Endometrial microvascular endothelial cells (primary cell): ENCODE data around the gene PCNT. TPM values are rescaled to one million over a fixed set of nuclear protein-coding genes. Genes with fewer than 3 reads are reported as not detected.

Experiments
- in situ Hi-C: cut with HindIII; loops from 2 replicates; pipeline ENCODE4 v1.10.0; 2017; ENCODE audit warnings: low sequenced_read_pairs, low pct_unique_long_range_greater_than_20kb; ENCODE audit errors: inconsistent ontology term
- total RNA-seq: library from RNA; depleted of rRNA; stranded (reverse); fragments of >200 nt; gene quantifications from one replicate; pipeline ENCODE4 v1.2.3, GENCODE V29; 2015; ENCODE audit errors: inconsistent ontology term

PCNT gene
- total RNA-seq, 1 donor from 2014 or later: 17.8 TPM

DNA sequence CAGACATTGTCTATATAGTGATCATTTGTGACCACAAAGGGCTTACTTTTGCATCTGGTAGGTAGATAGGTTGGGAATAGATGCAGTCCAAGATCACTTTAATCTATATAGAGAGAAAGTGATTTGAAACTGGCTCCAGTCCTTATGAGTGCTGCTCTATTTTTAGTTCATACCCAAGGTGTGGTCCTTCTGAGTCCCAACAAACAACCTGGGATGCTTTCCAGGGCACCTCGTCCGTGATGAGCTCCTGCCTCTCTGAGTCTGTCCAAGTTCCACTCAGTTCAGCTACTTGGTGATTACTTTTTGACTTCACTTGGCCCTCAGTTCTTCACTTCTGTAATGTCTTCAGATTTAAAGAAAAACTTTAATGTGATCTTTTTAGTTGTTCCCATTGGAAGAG is 155.0 kb downstream of the PCNT start:
- in situ Hi-C loops: no loop called here

DNA sequence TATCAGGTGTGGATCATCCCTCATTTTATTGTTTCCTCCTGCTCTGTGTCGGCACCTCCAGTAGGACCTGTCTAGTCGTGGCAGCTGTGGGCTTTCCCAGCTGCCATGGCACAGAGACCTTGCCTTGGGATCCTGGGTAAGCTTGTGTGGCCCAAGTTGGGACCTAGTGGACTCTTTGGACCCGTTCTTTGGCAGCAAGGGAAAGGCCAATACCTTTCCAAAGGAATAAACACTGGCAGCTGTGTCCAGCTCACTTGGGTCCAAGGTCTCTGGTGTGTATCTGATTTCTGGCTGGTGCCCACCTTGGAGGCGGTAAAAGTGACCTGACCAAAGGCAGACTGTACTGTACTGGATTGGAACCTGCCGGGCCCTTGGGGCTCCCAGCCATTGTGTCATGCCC is 156.5 kb downstream of the PCNT start:
- in situ Hi-C loops: no loop called here

DNA sequence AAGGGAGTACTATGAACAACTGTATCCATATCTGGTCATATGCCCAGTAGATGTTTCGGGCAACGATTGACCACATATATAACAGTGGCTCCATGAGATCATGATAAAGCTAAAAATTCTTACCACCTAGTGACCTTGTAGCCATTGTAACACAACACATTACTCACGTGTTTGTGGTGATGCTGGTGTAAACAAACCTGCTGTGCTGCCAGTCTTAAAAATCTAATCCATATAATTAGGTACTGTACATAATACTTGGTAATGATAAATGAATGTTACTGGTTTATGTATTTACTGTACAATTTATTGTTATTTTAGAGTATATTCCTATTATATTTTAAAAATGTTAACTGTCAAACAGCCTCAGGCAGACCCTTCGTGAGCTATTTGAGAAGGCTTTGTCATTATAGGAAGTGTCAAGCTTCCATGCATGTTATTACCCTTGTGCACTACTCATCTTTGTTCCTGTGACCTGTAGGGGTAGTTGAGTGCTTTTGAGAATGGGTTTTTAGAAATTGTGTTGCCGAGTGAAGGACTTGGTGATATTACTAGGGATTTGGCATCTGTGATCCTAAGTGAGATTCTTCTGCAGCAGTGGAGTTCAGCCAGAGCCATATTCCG is 158.4 kb downstream of the PCNT start:
- in situ Hi-C loops: no loop called here

DNA sequence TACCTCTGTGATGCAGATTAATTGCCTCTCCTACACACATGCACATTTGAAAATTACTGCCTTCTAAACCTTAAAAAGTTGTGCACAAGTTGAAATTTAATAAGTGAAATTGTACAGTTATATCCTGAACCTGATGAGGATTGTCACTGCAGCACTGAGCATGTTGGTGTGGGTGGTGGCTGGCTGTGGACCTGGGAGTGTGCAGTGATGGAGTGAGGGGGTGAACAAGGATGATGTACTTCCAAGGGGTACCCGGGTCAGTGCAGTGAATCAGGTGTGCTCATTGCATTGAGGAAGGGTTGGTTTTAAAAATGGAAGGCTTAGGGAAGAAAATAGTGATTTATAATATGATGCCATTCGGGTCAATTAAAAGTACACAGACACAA is 158.9 kb downstream of the PCNT start:
- in situ Hi-C loops: no loop called here

DNA sequence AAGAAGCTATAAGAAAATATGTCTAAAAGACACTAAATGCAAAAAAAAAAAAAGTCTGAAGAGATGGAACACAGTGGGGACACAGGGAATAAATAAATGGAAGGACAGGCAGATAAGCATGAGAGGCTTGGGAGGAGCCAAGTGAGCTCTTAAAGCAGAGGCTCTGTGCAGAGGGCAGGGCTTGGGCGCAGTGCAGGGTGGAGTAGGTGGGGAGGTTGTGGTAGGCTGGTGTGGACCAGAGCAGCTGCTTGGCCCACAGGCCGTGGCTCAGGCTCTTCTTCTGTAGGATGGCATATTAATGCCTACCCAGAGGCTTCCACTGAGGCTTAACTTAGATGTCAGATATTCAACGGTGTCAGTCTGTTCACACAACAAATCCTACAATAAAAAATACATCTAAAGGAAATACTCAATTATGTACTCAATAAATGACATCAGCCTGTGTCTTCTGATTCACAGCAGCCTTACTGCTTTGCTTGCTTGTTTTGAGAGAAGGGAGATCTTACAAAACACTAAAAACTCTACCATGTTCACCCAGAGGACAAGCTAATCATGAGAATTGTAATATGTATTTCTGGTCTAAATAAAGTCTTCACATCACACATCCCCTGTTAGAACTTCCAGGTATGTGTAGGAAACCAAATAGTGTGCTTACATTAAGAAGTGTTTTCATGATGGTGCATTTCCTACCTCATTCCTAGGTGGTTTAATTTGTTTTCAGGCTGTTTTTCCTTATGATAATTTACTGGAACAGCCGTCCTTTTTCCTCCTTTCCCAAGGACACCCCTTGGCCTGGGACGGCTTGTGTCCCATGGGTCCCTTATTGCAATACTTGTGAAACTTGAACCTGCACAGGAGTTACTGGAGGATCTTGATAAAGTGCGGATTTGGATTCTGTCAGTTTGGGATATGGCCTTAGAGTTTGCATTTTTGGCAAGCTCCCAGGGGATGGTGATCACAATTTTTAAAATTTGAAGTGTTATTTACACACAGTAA is 159.6 kb downstream of the PCNT start:
- in situ Hi-C loops: no loop called here

DNA sequence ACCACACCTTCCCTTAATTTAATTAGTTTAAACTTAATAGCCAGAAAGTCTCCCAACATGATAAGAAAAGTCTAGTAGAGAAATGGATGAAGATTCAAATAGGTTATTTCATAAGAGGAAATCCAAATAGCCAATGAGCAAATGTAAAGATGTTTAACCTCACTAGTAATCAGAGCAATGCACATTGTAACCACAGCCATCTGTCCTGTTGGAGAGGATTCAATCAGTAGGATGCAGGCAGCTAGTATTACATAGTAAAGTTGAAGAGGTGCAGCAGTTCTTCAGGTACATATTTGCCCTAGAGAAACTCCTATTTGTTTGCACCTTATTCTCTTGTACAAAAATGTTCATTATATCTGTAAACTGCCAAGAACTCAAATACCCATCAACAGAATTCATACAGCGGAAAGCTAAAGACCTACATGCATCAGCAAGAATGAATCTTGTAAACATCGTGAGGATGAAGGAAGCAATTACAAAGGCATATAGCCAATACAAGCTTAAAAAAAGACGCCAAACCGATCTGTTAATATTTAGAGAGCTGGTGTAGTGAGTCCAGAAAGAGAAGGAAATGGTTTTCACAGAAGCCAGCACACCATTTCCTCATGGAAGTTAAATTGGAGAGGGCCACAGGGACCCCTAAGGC is 162.6 kb downstream of the PCNT start:
- in situ Hi-C loops: no loop called here

DNA sequence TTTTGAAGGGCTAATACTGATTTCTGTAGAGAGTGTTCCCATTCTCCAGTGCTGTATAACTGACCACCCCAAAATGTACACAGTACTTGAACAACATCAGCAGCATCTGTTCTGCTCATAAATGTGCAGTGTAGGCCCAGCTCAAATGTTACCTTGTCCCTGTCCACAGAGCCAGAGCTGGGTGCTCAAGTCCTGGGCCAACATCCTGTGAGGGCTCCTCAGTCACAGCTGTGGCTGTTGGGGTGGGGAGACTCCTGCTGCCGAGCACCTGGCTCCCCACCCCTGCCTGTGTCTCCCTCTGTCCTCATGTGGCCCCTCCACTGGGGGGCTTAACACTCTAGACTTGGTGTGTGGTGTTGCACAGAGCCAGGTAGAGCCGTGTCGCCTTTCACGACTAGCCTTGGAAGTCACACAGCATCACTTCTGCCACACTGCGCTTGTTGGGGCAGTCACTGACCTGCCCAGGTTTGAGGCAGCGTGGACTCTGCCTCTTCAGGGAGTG is 165.3 kb downstream of the PCNT start:
- in situ Hi-C loops: no loop called here

DNA sequence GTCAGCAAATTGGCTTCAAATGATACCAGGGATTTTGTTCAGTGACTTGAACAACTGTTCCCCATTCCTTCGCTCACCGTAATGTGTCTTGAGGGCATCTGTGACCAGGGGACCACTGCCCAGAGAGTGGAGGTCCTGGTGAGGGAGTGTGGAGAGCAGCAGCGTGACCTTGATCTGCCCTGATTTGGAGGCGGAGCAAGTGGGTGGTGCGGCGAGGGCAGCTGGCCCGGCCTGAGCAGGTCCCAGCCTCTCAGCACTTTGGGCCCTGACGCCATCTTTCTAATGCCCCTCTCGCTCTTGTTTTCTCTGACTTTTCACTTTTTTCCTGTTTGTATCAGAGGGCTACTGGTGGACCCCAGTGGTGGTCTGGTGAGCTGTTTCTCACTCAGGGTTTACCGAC is 165.8 kb downstream of the PCNT start:
- in situ Hi-C loops: no loop called here

DNA sequence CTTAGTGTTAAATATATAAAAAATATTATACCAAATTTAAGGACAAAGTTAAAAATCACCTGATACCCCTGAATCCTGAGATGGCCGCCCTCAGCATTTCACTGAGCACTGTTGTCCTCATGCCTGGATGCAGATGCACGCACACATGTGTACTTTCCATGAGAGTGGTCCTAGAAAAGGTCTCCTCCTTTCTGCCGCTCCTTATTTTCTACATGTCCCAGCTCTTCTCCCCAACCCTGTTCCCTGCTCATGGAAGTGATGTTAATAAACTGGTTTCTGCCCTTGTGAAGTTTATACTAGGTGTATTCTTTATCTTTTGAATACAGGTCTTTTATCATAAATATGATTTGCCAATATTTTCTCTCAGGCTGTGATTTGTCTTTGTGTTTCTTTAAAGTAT is 167.6 kb downstream of the PCNT start:
- in situ Hi-C loops: no loop called here

DNA sequence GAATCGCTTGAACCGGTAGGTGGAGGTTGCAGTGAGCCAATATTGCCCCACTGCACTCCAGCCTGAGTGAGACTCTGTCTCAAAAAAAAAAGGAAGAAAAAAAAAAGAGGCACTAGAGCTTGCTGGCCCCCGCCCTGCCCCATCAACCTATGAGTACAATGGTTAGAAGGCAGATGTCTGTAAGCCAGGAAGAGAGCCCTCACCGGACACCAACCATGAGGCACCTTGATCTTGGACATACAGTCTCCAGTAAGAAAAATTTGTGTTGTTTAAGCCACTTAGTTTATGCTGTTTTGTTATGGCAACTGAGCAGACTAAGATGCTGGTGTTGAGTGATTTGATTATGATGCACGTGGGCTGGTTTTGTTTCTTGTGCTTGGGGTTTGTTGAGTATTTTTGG is 168.9 kb downstream of the PCNT start:
- in situ Hi-C loops: no loop called here

DNA sequence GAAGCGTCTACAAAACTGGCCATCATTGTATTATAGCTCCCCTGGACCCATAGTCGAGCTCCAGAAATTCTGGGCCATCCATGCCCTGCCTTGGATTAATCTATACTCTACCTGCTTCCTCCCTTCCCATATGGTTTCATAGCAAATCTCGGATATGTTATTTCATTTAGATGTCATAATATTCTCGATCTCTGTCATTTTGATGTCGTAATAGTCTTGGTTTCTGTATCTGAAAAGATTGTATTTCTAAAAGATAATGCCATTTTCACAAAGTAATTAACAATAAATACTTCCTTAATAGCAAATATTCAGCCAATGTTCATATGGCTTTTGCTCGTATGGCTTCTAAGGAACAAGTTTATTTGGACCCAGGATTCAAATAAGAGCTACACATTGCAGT is 169.9 kb downstream of the PCNT start:
- in situ Hi-C loops: no loop called here

Other genes starting within 250 kb of the PCNT start
- gene COL6A2, start 226.0 kb upstream of the PCNT start, total RNA-seq: 11.2 TPM
- not detected for gene FTCD, start 168.6 kb upstream of the PCNT start, total RNA-seq
- gene SPATC1L, start 139.7 kb upstream of the PCNT start, total RNA-seq: 24.8 TPM
- 57.2 TPM for gene LSS, start 95.4 kb upstream of the PCNT start, total RNA-seq
- 57.1 TPM for gene MCM3AP, start 38.5 kb upstream of the PCNT start, total RNA-seq
- gene YBEY, start 37.8 kb upstream of the PCNT start, total RNA-seq: 9.0 TPM
- 6.7 TPM for gene C21orf58, start 286 bp upstream of the PCNT start, total RNA-seq
- 28.9 TPM for gene DIP2A, start 134.7 kb downstream of the PCNT start, total RNA-seq